NCI-H1105 treated with DMSO at 0.1 percent for 48 hours (cell line): ENCODE data around the gene MAP3K1.

Experiments used
- DNase-seq: peaks from one replicate; lab custom pipeline; 2025; lab: John Stamatoyannopoulos, UW

Gene MAP3K1

GRCh38 chr5:56909294-56910209, 94.2 kb downstream of the MAP3K1 start, which contains the start of gene SETD9:
TSS of gene SETD9 (plus strand) at chr5:56909596. CDS start at chr5:56909646, 50 bp downstream.
- DNase-seq: peak; percentile 88

GRCh38 chr5:56910210-56910965, 95.0 kb downstream of the MAP3K1 start:
- DNase-seq: no peak

- no peak for DNase-seq
These were observed 98.4 kb downstream of the MAP3K1 start for GRCh38 chr5:56913766-56914165.

GRCh38 chr5:56914678-56915077, 99.3 kb downstream of the MAP3K1 start:
- no peak for DNase-seq

- no peak for DNase-seq
These were observed 102.2 kb downstream of the MAP3K1 start for GRCh38 chr5:56917534-56917933.

- no peak for DNase-seq
These were observed 102.7 kb downstream of the MAP3K1 start for GRCh38 chr5:56918054-56918453.

- no peak for DNase-seq
These were observed 104.8 kb downstream of the MAP3K1 start for GRCh38 chr5:56919942-56920662.

GRCh38 chr5:56922922-56923321, 107.6 kb downstream of the MAP3K1 start:
- DNase-seq: no peak

- no peak for DNase-seq
These were observed 119.0 kb downstream of the MAP3K1 start for GRCh38 chr5:56934325-56934724.

- DNase-seq: no peak
These were observed 123.5 kb downstream of the MAP3K1 start for GRCh38 chr5:56938858-56939257.

- DNase-seq: no peak
These were observed 126.6 kb downstream of the MAP3K1 start for GRCh38 chr5:56941981-56942380.
